GM23248 (cell line): ENCODE results near the gene CLEC3B.

Experiments used
- EZH2 ChIP-seq: fragments of 200-600 bp; sonication (generic); IDR thresholded peaks from 2 replicates; pipeline ENCODE4 v1.6.1; 2018; ENCODE audit warnings: antibody characterized with exemption, mild to moderate bottlenecking; ENCODE audit not compliant: insufficient read depth, poor library complexity, severe bottlenecking
- EZH2phosphoT487 ChIP-seq: fragments of 200-600 bp; sonication (generic); IDR thresholded peaks from 2 replicates; pipeline ENCODE4 v1.6.1; 2018; ENCODE audit warnings: antibody characterized with exemption, moderate library complexity, mild to moderate bottlenecking, low read depth; ENCODE audit not compliant: insufficient read depth

DNA sequence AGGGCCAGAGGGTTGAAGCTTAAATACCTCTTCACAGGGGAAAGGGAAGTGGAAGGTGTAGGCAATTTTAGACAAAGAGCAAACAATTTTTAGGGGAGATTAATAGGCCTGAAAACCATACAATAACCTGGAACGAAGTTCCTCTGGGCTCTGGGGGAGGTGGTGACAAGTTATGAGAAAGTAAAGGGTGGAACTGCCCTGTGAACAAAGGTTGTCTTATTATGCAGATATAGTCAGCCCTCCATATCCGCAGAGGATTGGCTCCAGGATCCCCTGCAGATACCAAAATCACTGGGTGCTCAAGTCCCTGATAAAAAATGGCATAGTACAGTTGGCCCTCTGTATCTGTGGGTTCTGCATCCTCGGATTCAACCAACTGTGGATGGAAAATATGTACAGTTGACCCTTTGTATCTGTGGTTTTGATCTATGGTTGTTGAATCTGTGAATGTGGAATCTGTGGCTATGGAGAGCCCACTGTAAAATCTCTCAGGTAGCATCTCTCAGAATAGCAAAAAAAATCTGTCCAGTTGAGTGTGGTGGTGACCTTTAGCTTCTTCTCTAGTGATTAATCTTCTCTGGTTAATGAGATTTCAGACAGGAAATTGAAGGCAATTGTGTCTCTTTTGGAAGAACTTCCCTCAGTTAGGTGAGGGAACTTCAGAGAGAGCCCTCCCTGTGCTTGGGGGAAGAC lies 40.2 kb downstream of the CLEC3B start:
- TF ChIP-seq EZH2: no peak
- no peak for TF ChIP-seq EZH2phosphoT487
